ENCODE results near the gene PLK5. TPM values are rescaled to one million over a fixed set of nuclear protein-coding genes. Genes with fewer than 3 reads are reported as not detected.

PLK5 gene
- total RNA-seq, 2 experiments from 2014 or later, result not detected

DNA sequence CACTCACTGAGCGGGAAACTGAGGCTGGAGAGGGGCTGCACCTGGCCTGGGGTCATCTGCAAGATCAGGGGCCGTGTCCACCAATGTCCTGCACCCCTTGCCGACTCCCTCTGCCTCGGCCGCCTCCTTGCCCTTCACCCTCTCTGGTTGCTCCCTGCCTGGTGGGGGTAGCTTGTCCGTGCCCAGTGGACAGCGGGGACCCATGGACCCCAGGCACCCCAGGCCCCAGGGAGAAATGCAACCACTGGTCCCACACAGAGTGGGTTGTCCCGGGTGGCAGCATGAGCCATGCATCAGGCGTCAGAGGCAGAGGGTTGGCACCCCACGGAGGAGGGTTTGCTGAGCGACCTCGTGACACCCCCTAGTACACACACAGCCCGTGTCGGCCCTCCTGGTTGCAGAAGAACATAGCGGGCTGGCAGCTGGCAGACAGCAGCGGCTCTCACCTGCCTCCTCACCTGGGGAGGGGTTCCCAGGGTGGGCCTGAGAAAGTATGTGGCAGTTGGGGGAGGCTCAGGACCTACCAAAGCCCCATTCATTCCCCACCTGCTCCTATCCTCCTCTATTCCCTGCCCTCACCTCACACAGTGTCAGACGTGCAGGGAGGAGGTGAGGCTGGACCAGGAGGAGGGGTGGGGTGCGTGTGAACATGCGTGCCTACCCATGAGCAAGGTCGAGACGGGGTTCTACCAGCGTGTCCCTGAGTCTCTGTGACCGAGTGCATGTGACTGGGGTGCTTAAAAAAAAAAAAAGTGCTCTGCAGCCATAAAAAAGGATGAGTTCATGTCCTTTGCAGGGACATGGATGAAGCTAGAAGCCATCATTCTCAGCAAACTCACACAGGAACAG is 19.7 kb upstream of the PLK5 start:
- no peaks in the 10 kb centered on the region for H3K9me3 Mint-ChIP-seq (ENCODE audit: low read depth)
- intact Hi-C loops (cut with DNase I, micrococcal nuclease), result no loop called here
- peaks cover 3% of the 10 kb centered on the region for H3K27me3 Mint-ChIP-seq
- DNase-seq, result no peak
- POLR2A ChIA-PET, result no interaction called here
- H3K4me1 Mint-ChIP-seq, result peaks cover 10% of the 10 kb centered on the region
- no peaks in the 10 kb centered on the region for H3K36me3 Mint-ChIP-seq (ENCODE audit: low read depth)
- ATAC-seq, result no peak
- no peak overlapping the region for H3K27ac Mint-ChIP-seq
- no peak overlapping the region for H3K4me3 Mint-ChIP-seq
- CTCF ChIA-PET, result interaction anchor here (0.6 kb wide), 1 partner anchor 278 kb away, joined by 3 read pairs; no protein-coding TSS in a partner anchor

GRCh38 chr19:1505012-1505411 is 18.9 kb upstream of the PLK5 start:
- no peak overlapping the region for H3K4me3 Mint-ChIP-seq
- no peak for DNase-seq
- H3K27me3 Mint-ChIP-seq, result peaks cover 3% of the 10 kb centered on the region
- H3K27ac Mint-ChIP-seq, result no peak overlapping the region
- ATAC-seq, result no peak
- H3K36me3 Mint-ChIP-seq (ENCODE audit: low read depth), result no peaks in the 10 kb centered on the region
- H3K9me3 Mint-ChIP-seq (ENCODE audit: low read depth), result no peaks in the 10 kb centered on the region
- intact Hi-C loops (cut with DNase I, micrococcal nuclease), result no loop called here
- ChIA-PET POLR2A (no interaction called here), CTCF (interaction anchor here (0.7 kb wide), 1 partner anchor 13 kb away, joined by 4 read pairs; no protein-coding TSS in a partner anchor)
- peaks cover 10% of the 10 kb centered on the region for H3K4me1 Mint-ChIP-seq

- DNase-seq (no peak), ATAC-seq (no peak)
- ChIA-PET POLR2A (no interaction called here), CTCF (interaction anchor here (1.1 kb wide), 1 partner anchor 15 kb away, joined by 3 read pairs; the partner anchor contains the start of gene REEP6)
- H3K36me3 Mint-ChIP-seq (ENCODE audit: low read depth), result no peaks in the 10 kb centered on the region
- intact Hi-C loops (cut with DNase I, micrococcal nuclease), result no loop called here
- H3K27ac Mint-ChIP-seq, result no peak overlapping the region
- H3K4me1 Mint-ChIP-seq, result peaks cover 10% of the 10 kb centered on the region
- no peaks in the 10 kb centered on the region for H3K9me3 Mint-ChIP-seq (ENCODE audit: low read depth)
- H3K4me3 Mint-ChIP-seq, result no peak overlapping the region
- peaks cover 3% of the 10 kb centered on the region for H3K27me3 Mint-ChIP-seq
These were observed 17.6 kb upstream of the PLK5 start for GRCh38 chr19:1505991-1506881.

DNA sequence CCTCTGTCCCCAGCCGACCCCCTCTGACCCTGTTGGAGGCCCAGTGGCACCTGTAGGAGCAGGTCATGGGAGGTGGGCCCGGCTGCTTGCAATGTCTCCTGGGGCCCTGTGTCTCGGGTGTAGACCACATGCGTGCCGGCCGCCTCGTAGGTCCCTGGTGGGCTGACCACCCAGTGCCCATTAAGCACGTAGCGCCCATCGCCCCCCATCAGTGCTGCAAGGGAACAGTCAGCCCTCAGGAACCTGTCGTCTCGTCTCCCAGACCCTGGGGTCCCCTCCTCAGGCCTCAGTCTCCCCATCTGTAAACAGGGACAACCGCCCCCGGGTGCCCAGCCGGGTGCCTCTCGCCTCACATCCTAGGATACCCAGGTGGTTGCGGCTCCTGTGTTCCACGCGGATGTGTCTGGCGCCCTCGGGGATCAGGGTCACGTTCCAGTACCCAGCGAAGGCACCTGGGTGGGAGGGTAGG is 16.7 kb upstream of the PLK5 start:
- peaks cover 11% of the 10 kb centered on the region for H3K4me1 Mint-ChIP-seq
- intact Hi-C loops (cut with DNase I, micrococcal nuclease), result loop anchor here (1.0 kb wide), 3 partner anchors 17 to 61 kb away; partner anchors contain the start of genes PCSK4 (in 2 of the 2), C19orf25 (in 1 of the 2) and MEX3D (in 1 of the 2)
- no peak overlapping the region for H3K27ac Mint-ChIP-seq
- H3K27me3 Mint-ChIP-seq, result peaks cover 3% of the 10 kb centered on the region
- no peak overlapping the region for H3K4me3 Mint-ChIP-seq
- DNase-seq (no peak), ATAC-seq (no peak)
- ChIA-PET POLR2A (no interaction called here), CTCF (no interaction called here)
- no peaks in the 10 kb centered on the region for H3K9me3 Mint-ChIP-seq (ENCODE audit: low read depth)
- no peaks in the 10 kb centered on the region for H3K36me3 Mint-ChIP-seq (ENCODE audit: low read depth)

- H3K4me3 Mint-ChIP-seq, result peak overlapping the region; percentile 73
- DNase-seq, result peak; percentile 95
- ATAC-seq, result peak; percentile 87
- H3K27me3 Mint-ChIP-seq, result no peaks in the 10 kb centered on the region
- POLR2A ChIA-PET, result no interaction called here
- peak overlapping the region; percentile 88 for H3K27ac Mint-ChIP-seq
- peaks cover 16% of the 10 kb centered on the region for H3K4me1 Mint-ChIP-seq
- CTCF ChIA-PET, result no interaction called here
- intact Hi-C loops (cut with DNase I, micrococcal nuclease), result loop anchor here (1.0 kb wide), 4 partner anchors 18 to 304 kb away; partner anchors contain the start of genes PCSK4 (in 2 of the 2), ATP8B3 (in 1 of the 2), C19orf25 (in 1 of the 2) and MEX3D (in 1 of the 2)
- H3K36me3 Mint-ChIP-seq (ENCODE audit: low read depth), result no peaks in the 10 kb centered on the region
- H3K9me3 Mint-ChIP-seq (ENCODE audit: low read depth), result no peaks in the 10 kb centered on the region
These were observed 15.9 kb upstream of the PLK5 start for GRCh38 chr19:1507763-1508506.

DNA sequence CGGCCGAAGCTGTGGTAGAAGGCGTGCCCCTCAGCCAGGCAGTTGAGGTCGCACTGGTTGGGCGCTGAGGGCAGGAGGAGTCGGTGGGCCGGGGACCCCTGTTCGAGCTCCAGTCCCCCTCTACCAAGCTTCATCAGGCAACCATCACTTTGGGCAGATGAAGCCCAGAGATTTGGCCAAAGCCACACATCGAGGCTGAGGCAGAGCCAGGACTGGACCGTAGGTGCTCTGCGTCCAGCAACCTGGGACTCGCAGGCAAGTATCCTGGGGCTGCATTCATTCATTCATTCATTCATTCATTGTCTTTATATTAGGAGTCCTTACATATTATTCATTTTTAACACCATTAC is 15.4 kb upstream of the PLK5 start:
- no peak overlapping the region for H3K27ac Mint-ChIP-seq
- no peaks in the 10 kb centered on the region for H3K9me3 Mint-ChIP-seq (ENCODE audit: low read depth)
- ChIA-PET POLR2A (no interaction called here), CTCF (interaction anchor here (0.6 kb wide), 1 partner anchor 335 kb away, joined by 3 read pairs; no protein-coding TSS in a partner anchor)
- H3K4me3 Mint-ChIP-seq, result no peak overlapping the region
- no peak for DNase-seq
- no peaks in the 10 kb centered on the region for H3K27me3 Mint-ChIP-seq
- no peak for ATAC-seq
- H3K36me3 Mint-ChIP-seq (ENCODE audit: low read depth), result no peaks in the 10 kb centered on the region
- H3K4me1 Mint-ChIP-seq, result peaks cover 12% of the 10 kb centered on the region
- intact Hi-C loops (cut with DNase I, micrococcal nuclease), result loop anchor here in 1 of 2 experiments (1.0 kb wide), 1 partner anchor 304 kb away; the partner anchor contains the start of gene ATP8B3

- CTCF ChIA-PET, result interaction anchor here (0.6 kb wide), 1 partner anchor 662 kb away, joined by 3 read pairs; no protein-coding TSS in a partner anchor
- Mint-ChIP-seq H3K9me3 (ENCODE audit: low read depth) (no peaks in the 10 kb centered on the region), H3K36me3 (ENCODE audit: low read depth) (no peaks in the 10 kb centered on the region), H3K4me1 (peaks cover 12% of the 10 kb centered on the region), H3K4me3 (no peak overlapping the region), H3K27ac (no peak overlapping the region), H3K27me3 (no peaks in the 10 kb centered on the region)
- ATAC-seq, result no peak
- POLR2A ChIA-PET, result no interaction called here
- DNase-seq, result no peak
- intact Hi-C loops (cut with DNase I, micrococcal nuclease), result no loop called here
These were observed 14.1 kb upstream of the PLK5 start for GRCh38 chr19:1509602-1510441.

GRCh38 chr19:1510442-1510806 is 13.5 kb upstream of the PLK5 start:
- CTCF ChIA-PET, result no interaction called here
- DNase-seq (no peak), ATAC-seq (no peak)
- intact Hi-C loops (cut with DNase I, micrococcal nuclease), result no loop called here
- Mint-ChIP-seq H3K4me1 (peaks cover 12% of the 10 kb centered on the region), H3K27ac (no peak overlapping the region), H3K27me3 (no peaks in the 10 kb centered on the region), H3K4me3 (no peak overlapping the region), H3K9me3 (ENCODE audit: low read depth) (no peaks in the 10 kb centered on the region), H3K36me3 (ENCODE audit: low read depth) (no peaks in the 10 kb centered on the region)
- POLR2A ChIA-PET, result no interaction called here

GRCh38 chr19:1510807-1511206 is 13.1 kb upstream of the PLK5 start:
- Mint-ChIP-seq H3K9me3 (ENCODE audit: low read depth) (no peaks in the 10 kb centered on the region), H3K27me3 (no peaks in the 10 kb centered on the region), H3K4me1 (peaks cover 12% of the 10 kb centered on the region), H3K36me3 (ENCODE audit: low read depth) (no peaks in the 10 kb centered on the region), H3K4me3 (no peak overlapping the region), H3K27ac (peak overlapping the region; percentile 34)
- ATAC-seq (no peak), DNase-seq (no peak)
- ChIA-PET CTCF (no interaction called here), POLR2A (no interaction called here)
- intact Hi-C loops (cut with DNase I, micrococcal nuclease), result no loop called here
